Loucy (cell line): Measurements from ENCODE around the gene NUB1.
"Not testable (repeated sequence)": the region's sequence is repeated elsewhere in the genome, so short reads cannot be mapped to it uniquely, and the experiment has no call there.

Source experiments
- H2AFZ ChIP-seq: fragments of 200-600 bp; sonication (generic); 2 replicates; pipeline ENCODE4 v1.6.0; 2016; ENCODE audit warnings: antibody characterized with exemption, mild to moderate bottlenecking, low read length, moderate library complexity
- H3F3A ChIP-seq: fragments of 200-600 bp; 2 replicates; pipeline ENCODE4 v1.6.0; 2016; ENCODE audit warnings: antibody characterized with exemption, low read depth, mild to moderate bottlenecking
- H3K27me3 ChIP-seq: fragments of 200-600 bp; sonication (generic); 2 replicates; pipeline ENCODE4 v1.6.1; 2014; ENCODE audit warnings: low read length, mild to moderate bottlenecking; ENCODE audit not compliant: insufficient read depth, poor library complexity, severe bottlenecking
- H3K36me3 ChIP-seq: fragments of 200-600 bp; sonication (generic); 2 replicates; pipeline ENCODE4 v1.6.1; 2016; ENCODE audit warnings: low read length; ENCODE audit not compliant: insufficient read depth
- H3K4me1 ChIP-seq: fragments of 200-600 bp; sonication (generic); 2 replicates; pipeline ENCODE4 v1.5.1; 2014; ENCODE audit warnings: low read length, mild to moderate bottlenecking; ENCODE audit not compliant: insufficient read depth, poor library complexity, severe bottlenecking
- H3K4me2 ChIP-seq: fragments of 200-600 bp; sonication (generic); 2 replicates; pipeline ENCODE4 v1.6.0; 2014; ENCODE audit warnings: antibody characterized with exemption, low read length, low read depth, mild to moderate bottlenecking; ENCODE audit not compliant: poor library complexity, severe bottlenecking
- H3K4me3 ChIP-seq: fragments of 200-600 bp; sonication (generic); 2 replicates; pipeline ENCODE4 v1.5.1; 2014; ENCODE audit warnings: low read length, mild to moderate bottlenecking, mixed read lengths; ENCODE audit not compliant: poor library complexity, severe bottlenecking
- H3K79me2 ChIP-seq: fragments of 200-600 bp; sonication (generic); 2 replicates; pipeline ENCODE4 v1.6.1; 2014; ENCODE audit warnings: low read length; ENCODE audit not compliant: insufficient read depth
- H3K9ac ChIP-seq: fragments of 200-600 bp; sonication (generic); 2 replicates; pipeline ENCODE4 v1.6.0; 2014; ENCODE audit warnings: mild to moderate bottlenecking, low read depth, low read length, moderate library complexity; ENCODE audit not compliant: poor library complexity, severe bottlenecking
- H3K9me2 ChIP-seq: fragments of 200-600 bp; sonication (generic); replicated peaks from 2 replicates; pipeline ENCODE4 v1.6.1; 2016; ENCODE audit warnings: low read depth, low read length, mixed read lengths
- H3K9me3 ChIP-seq: fragments of 200-600 bp; sonication (generic); 2 replicates; pipeline ENCODE4 v1.6.1; 2014; ENCODE audit warnings: mild to moderate bottlenecking, antibody characterized with exemption, low read length, low read depth; ENCODE audit not compliant: insufficient read depth
- H4K20me1 ChIP-seq: fragments of 200-600 bp; sonication (generic); 2 replicates; pipeline ENCODE4 v1.6.0; 2014; ENCODE audit warnings: antibody characterized with exemption, low read length, mild to moderate bottlenecking; ENCODE audit not compliant: insufficient read depth, poor library complexity, severe bottlenecking
- CTCF ChIP-seq: fragments of 200-600 bp; sonication (generic); conservative IDR thresholded peaks from 2 replicates; pipeline ENCODE4 v1.5.1; 2014; ENCODE audit warnings: mild to moderate bottlenecking, antibody characterized with exemption, low read length
- EZH2phosphoT487 ChIP-seq: fragments of 200-600 bp; IDR thresholded peaks from 2 replicates; pipeline ENCODE4 v1.6.1; 2018; ENCODE audit warnings: antibody characterized with exemption, mild to moderate bottlenecking, moderate library complexity, borderline replicate concordance

The NUB1 gene

GRCh38 chr7:151301471-151302462, 39.8 kb upstream of the NUB1 start:
- no peak overlapping the region for H3K4me2 ChIP-seq

GRCh38 chr7:151304251-151304650, 37.4 kb upstream of the NUB1 start:
- H3K4me1 ChIP-seq, H3K9me2 ChIP-seq, H3K9me3 ChIP-seq, H3F3A ChIP-seq, H3K9ac ChIP-seq, H4K20me1 ChIP-seq, H3K4me3 ChIP-seq, H3K36me3 ChIP-seq, H2AFZ ChIP-seq, H3K4me2 ChIP-seq, H3K27me3 ChIP-seq, H3K79me2 ChIP-seq: not testable (repeated sequence)

More at GRCh38 chr7:151301471-151302462, 39.8 kb upstream of the NUB1 start:
- no peaks in the 10 kb centered on the region for H3K9me2 ChIP-seq
- no peaks in the 10 kb centered on the region for H3K4me1 ChIP-seq
- no peaks in the 10 kb centered on the region for H3K36me3 ChIP-seq
- H3K9ac ChIP-seq, result no peak overlapping the region
- no peaks in the 10 kb centered on the region for H3F3A ChIP-seq
- TF ChIP-seq CTCF, result no peak
- TF ChIP-seq EZH2phosphoT487, result no peak
- H3K4me3 ChIP-seq, result no peak overlapping the region
- no peaks in the 10 kb centered on the region for H3K79me2 ChIP-seq
- no peaks in the 10 kb centered on the region; the same call in 1 of the 2 replicates for H3K9me3 ChIP-seq
- H4K20me1 ChIP-seq, result no peaks in the 10 kb centered on the region
- no peaks in the 10 kb centered on the region for H3K27me3 ChIP-seq
- no peak overlapping the region for H2AFZ ChIP-seq

- H3K4me3 ChIP-seq, result no peak overlapping the region
- no peaks in the 10 kb centered on the region for H3F3A ChIP-seq
- no peaks in the 10 kb centered on the region for H3K79me2 ChIP-seq
- TF ChIP-seq EZH2phosphoT487 (no peak), CTCF (no peak)
- no peaks in the 10 kb centered on the region for H3K9me2 ChIP-seq
- no peaks in the 10 kb centered on the region for H3K9me3 ChIP-seq
- H2AFZ ChIP-seq, result no peak overlapping the region
- no peaks in the 10 kb centered on the region for H3K27me3 ChIP-seq
- no peak overlapping the region for H3K9ac ChIP-seq
- peaks cover 3% of the 10 kb centered on the region for H3K4me1 ChIP-seq
- no peaks in the 10 kb centered on the region for H3K36me3 ChIP-seq
- H3K4me2 ChIP-seq, result no peak overlapping the region
- H4K20me1 ChIP-seq, result no peaks in the 10 kb centered on the region
These were observed 36.8 kb upstream of the NUB1 start for GRCh38 chr7:151304856-151305255.
